Skin of body (tissue), 2 donors: Measurements from ENCODE around the gene BCHE. TPM values are rescaled to one million over a fixed set of nuclear protein-coding genes. Genes with fewer than 3 reads are reported as not detected.

Experiments used
- DNase-seq: peaks from one replicate; lab custom pipeline; 2025; lab: John Stamatoyannopoulos, UW
- total RNA-seq: library from RNA; depleted of rRNA; stranded (reverse); fragments of >200 nt; gene quantifications from one replicate; pipeline ENCODE4 v1.2.3, GENCODE V29; 2014

Gene BCHE
- total RNA-seq: 28.8 TPM

DNA sequence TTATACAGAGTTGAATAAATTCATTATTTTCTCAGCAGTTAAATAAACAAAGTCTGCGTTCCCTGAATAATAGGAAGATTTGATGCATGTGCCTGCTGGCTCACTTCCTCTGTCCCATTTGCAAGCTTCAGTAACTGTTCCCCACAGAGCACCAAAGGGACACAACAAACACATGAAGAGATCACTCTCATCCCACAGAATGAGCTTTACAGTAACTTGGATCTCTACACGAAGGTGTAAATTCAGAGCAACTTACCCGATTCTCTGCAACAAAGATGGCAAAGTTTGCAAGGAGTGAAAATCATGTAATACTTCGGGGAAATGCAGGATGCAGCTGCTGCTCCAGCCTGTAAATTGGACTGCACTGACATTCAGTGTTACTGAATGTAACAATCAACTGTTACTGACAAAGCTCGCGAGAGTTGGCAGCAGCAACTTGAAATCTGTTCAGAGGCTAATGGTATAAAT, at the start of gene BCHE:
BCHE (minus strand) TSS at position 366 of the 468 bp plus-strand sequence. CDS start 6,390 bp downstream, outside the sequence.
- DNase-seq: peak; percentile 90

DNA sequence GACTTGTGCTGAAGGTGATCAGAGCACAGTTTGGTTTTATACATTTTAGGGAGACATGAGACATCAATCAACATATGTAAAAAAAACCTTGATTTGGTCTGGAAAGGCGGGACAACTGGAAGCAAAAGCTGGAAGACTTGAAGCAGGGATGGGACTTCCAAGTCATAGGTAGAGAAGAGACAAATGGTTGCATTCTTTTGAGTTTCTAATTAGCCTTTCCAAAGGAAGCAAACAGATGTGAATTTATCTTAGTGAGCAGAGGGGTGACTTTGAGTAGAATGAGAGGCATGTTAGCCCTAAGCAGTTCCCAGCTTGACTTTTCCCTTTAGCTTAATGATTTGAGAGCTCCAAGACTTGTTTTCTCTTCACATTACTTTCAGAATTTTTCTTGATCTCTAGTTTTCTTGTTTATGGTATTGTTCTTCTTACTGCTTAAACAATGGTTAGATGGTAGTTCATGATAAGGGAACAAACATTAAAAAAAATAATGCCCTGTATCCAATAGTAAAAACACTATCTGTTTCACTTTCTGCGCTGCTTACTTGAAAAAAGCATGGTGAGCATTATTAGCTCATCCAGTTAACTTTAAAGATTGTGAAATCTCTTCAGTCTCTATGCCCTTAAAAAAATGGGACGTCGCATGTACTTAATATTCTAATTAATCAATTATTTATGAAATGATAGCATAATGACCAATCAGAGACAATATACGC, 48.5 kb upstream of the BCHE start:
- no peak for DNase-seq

DNA sequence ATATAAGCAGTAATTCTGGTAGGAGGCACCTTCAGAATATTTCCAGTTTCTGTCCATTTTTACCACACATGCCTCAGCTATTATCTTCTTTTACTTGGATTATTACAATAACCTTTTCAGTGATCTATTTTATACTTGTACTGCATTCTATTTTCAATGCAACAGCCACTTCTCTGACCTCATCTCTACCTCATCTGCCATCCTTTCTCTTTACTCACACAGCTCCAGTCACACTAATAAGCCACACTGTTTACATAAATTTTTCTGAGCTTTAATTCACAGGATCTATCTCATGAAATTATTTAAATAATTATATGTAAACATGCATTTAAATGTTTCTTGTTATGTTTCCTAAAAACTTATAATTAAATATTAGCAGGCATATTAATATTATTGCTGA, 47.3 kb upstream of the BCHE start:
- DNase-seq: no peak

GRCh38 chr3:165883863-165884478, 46.7 kb upstream of the BCHE start:
- no peak for DNase-seq

GRCh38 chr3:165883117-165883516, 45.9 kb upstream of the BCHE start:
- no peak for DNase-seq

DNA sequence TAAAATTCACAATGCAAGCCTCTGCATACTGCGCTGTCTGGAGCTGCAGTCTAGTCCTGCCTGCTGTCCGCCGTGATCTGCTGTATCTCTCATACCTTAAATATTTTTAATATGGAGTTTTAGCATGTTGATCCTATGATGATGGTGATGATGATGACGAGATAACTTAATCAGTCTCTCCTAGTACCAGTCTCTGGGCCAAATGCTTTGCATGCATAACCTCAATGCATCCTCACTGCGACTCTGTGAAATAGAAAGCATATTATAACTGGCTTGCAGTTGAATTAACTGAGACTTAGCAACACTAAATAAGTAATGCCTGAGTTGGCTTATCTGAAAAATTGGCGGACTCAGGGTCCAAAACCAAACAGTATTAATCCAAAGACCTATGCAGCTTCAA, 38.4 kb upstream of the BCHE start:
- no peak for DNase-seq

- no peak for DNase-seq
Observed at GRCh38 chr3:165874663-165875489, 37.7 kb upstream of the BCHE start.

DNA sequence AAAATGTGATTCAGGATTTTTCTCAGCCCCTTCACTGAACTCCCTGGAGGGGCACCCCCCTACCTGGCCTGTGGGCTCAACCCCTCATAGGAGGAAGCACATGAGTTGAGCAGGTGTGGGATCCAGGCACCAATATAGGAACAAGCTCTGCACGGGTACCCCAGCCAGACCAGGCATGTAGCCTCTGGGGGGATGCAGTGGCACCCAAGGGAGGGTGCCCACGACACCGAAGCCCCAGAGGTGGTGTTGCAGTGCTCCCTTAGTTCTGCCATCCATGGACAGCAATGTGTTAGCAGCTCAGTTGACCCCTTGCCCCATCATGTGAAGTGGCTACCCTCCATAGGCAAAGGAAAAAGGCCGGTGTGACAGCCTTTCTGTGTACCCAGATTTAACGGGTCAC, 30.9 kb upstream of the BCHE start:
- DNase-seq: no peak

GRCh38 chr3:165859061-165859460, 21.8 kb upstream of the BCHE start:
- no peak for DNase-seq

GRCh38 chr3:165855581-165855980, 18.4 kb upstream of the BCHE start:
- peak; percentile 45 for DNase-seq

GRCh38 chr3:165854696-165855095, 17.5 kb upstream of the BCHE start:
- no peak for DNase-seq

DNA sequence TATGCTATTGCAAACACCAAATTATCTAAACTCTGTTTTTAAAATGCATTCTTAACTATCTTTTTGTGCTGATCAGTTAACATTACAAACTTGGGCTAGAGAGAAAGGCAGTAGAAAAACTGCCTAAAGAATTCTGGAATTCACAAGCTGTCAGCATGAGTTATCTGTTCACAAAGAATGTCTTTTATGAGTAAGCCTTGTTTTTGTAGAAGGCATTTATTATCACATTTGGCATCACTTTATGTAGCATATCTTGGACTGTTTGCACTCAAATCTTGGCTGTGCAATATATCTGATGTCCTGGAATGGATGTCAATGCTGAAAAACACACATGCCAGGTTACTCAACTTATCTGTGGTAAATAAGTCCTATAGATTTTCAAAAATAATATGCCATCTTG, 15.5 kb upstream of the BCHE start:
- DNase-seq: peak; percentile 68

GRCh38 chr3:165852191-165852590, 15.0 kb upstream of the BCHE start:
- no peak for DNase-seq

GRCh38 chr3:165846056-165846455, 8.8 kb upstream of the BCHE start:
- DNase-seq: no peak

DNA sequence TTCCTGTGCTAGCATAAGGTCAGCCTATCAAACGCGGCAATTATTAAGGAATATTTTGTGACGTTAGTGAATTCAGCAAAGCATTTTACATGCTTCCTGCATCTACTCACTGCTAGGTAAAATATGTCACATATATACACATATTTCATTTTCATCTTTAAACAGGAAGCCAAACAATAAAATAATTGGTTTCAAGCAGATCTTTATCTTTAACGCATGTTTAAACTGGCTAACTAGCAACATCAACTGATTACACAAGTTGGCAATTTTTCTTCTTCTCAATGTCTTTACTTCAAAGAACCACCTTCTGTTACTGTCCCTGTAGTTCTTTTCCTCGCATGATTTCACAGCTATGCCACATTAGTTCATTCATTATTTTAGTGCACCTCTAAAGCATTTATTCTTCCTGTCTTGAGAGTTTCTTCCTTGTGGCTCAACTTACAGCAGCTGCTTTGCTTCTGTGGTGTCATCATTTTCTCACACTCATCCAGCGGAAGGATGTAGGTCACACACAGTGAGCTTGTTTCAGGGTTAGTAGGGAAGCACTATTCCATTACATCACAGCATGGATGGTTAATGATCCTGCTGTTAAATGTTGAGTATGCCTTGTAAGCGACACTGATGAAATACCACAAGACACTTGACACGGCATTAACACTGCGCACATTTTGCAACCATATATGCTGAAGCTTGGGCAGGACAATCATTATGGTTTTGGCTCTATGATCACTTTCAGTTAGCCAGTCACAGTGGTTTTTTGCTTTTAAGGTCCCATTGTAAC, 2.3 kb upstream of the BCHE start:
- no peak for DNase-seq

- DNase-seq: no peak
Observed at GRCh38 chr3:165837801-165838200, 578 bp upstream of the BCHE start.

DNA sequence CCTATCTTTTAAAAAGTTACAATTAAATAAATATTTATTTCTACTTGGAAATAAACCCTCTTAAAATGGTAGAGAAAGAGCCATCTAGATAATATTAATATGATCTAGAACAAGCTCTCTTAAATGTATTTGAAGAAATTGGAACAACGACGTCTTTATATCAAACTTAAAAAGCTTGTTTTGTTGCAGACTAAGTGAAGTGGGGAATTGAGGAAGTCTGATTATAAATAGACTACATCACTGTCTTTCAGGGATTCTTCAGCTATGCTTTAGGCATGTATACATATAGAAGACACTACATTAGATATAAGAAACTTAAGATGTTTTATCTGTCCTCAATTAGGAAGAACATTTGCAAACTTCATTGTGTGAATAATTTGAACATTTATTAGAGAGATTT, 1.8 kb downstream of the BCHE start:
- DNase-seq: no peak

DNA sequence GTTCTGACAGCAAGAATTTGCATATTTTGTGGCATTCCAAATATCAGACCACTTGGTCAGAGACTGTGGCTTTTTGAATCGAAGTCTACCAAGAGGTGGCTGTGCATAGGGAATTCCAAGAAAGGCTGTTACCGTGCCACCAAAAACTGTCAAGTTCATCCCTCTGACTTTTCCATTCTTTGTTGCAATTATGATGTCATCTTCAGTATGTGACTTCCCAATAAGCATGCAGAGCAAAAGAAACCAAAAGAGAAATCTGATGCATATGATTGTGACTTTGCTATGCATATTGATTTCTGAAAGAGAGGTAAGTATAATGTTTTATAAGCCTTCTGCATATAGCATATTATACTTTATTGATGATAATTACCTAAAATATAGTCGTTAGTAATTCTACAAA, 6.5 kb downstream of the BCHE start:
- no peak for DNase-seq

DNA sequence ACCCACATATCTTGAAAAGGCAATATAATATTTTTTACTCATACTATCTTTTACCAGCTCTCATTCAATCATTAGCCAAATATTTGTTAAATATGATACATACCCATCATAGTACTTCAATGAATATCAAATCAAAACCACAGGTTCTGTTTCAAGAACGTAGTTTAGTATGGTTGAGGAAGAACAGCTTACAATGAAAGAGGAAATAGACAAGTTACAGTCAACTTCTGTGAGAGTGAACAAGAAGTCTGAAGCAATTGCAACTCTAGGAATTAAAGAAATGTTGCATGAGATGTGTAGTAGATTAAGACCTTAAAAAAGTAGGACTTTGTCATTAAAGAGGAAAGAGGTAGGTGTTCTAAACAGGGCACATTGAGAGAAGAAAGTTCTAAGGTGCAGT, 9.3 kb downstream of the BCHE start:
- no peak for DNase-seq

DNA sequence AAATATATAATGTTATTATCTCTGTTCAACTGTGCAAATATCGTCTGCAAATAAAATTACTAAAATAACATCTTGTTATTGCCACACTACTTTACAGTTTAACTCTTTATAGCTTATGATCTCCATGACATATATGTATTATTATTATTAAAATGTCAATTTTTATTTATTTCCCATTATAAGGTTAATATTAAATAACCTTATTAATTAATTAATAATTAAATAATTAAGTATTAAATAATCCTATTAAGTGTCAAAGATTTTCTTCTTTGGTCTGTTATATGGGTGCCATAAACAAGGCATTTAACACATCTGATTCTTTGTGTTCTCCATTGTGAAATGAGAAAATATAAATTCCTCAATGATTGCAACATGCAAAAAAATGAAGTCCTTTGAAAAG, 10.0 kb downstream of the BCHE start:
- DNase-seq: no peak

- no peak for DNase-seq
Observed at GRCh38 chr3:165820671-165821123, 16.5 kb downstream of the BCHE start.
